Thoracic aorta (tissue), 2 donors: Measurements from ENCODE around the gene SLC16A7. TPM values are rescaled to one million over a fixed set of nuclear protein-coding genes. Genes with fewer than 3 reads are reported as not detected.

Experiments
- ATAC-seq: fragments of 150-250 bp; one replicate; pipeline ENCODE4 v1.8.0; 2017; ENCODE audit warnings: low read depth; ENCODE audit not compliant: insufficient number of reproducible peaks, low FRiP score
- DNase-seq: peaks from one replicate; pipeline ENCODE4 v3.0.0-alpha.2; 2020; ENCODE audit warnings: low spot score
- H3K27ac ChIP-seq, 2 donors: fragments of 200-600 bp; sonication (generic); 1 replicate in 1 of 2; 2 replicates in 1 of 2; pipeline ENCODE4 v1.5.1; 2016; ENCODE audit warnings: mild to moderate bottlenecking in 2 of 2, moderate library complexity in 2 of 2
- H3K27me3 ChIP-seq: fragments of 200-600 bp; sonication (generic); replicated peaks from 2 replicates; pipeline ENCODE4 v1.6.0; 2016; ENCODE audit warnings: mild to moderate bottlenecking; ENCODE audit not compliant: insufficient read depth
- H3K36me3 ChIP-seq: fragments of 200-600 bp; sonication (generic); one replicate; pipeline ENCODE4 v1.5.1; 2016
- H3K4me1 ChIP-seq, 2 donors: fragments of 200-600 bp; sonication (generic); 1 replicate in 1 of 2; 2 replicates in 1 of 2; pipeline versions ENCODE4 v1.5.1 to v1.6.0; 2016; ENCODE audit warnings: low read depth in 2 of 2, mild to moderate bottlenecking in 1 of 2; ENCODE audit not compliant: control insufficient read depth in 1 of 2
- H3K4me3 ChIP-seq: fragments of 200-600 bp; sonication (generic); 2 replicates; pipeline ENCODE4 v1.5.1; 2016; ENCODE audit warnings: mild to moderate bottlenecking
- H3K9me3 ChIP-seq: fragments of 200-600 bp; sonication (generic); 2 replicates; pipeline ENCODE4 v1.5.1; 2016
- total RNA-seq, 2 donors: library from RNA; depleted of rRNA; stranded (reverse); fragments of >200 nt; gene quantifications; one replicate each; pipeline versions ENCODE4 v1.1.0 to v1.2.3, GENCODE V29; 2016
- TF ChIP-seq, protein P1 (sequence below): fragments of 200-600 bp; sonication (generic); IDR thresholded peaks from one replicate; pipeline ENCODE4 v1.5.1; 2019; ENCODE audit warnings: antibody characterized with exemption

The SLC16A7 gene
- total RNA-seq, 2 donors from 2014 or later, result 44.9 to 175 TPM

- DNase-seq (no peak), ATAC-seq (no peak)
- TF ChIP-seq, protein P1, sequence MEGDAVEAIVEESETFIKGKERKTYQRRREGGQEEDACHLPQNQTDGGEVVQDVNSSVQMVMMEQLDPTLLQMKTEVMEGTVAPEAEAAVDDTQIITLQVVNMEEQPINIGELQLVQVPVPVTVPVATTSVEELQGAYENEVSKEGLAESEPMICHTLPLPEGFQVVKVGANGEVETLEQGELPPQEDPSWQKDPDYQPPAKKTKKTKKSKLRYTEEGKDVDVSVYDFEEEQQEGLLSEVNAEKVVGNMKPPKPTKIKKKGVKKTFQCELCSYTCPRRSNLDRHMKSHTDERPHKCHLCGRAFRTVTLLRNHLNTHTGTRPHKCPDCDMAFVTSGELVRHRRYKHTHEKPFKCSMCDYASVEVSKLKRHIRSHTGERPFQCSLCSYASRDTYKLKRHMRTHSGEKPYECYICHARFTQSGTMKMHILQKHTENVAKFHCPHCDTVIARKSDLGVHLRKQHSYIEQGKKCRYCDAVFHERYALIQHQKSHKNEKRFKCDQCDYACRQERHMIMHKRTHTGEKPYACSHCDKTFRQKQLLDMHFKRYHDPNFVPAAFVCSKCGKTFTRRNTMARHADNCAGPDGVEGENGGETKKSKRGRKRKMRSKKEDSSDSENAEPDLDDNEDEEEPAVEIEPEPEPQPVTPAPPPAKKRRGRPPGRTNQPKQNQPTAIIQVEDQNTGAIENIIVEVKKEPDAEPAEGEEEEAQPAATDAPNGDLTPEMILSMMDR, result no peak
- Histone ChIP-seq H3K27me3 (no peaks in the 10 kb centered on the region), H3K4me1 (no peaks in the 10 kb centered on the region), H3K4me3 (no peak overlapping the region), H3K36me3 (no peaks in the 10 kb centered on the region), H3K9me3 (no peaks in the 10 kb centered on the region), H3K27ac (no peak overlapping the region)
Measured at GRCh38 chr12:59787610-59788009, 191.8 kb downstream of the SLC16A7 start.

DNA sequence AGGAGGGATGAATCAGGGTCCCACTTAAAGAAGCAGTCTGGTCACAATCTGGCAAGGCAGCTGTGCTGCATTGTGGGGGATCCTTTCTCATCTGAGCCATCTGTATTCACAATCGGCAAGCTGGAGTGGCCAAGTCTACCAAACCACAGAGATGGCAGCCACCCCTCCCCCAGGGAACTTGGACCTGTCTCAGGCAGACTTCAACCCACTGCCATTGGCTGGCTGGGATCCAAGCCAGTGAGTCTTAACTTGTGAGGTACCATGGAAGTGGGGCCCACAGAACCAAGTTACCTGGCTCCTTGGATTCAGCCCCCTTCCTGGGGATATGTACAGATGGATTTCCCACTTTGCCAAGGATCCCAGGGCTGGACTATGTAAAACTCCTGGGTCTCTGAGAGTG lies 196.8 kb downstream of the SLC16A7 start:
- TF ChIP-seq, protein P1, result no peak
- no peak overlapping the region for H3K4me3 ChIP-seq
- no peaks in the 10 kb centered on the region for H3K4me1 ChIP-seq
- H3K36me3 ChIP-seq, result no peaks in the 10 kb centered on the region
- H3K9me3 ChIP-seq, result no peaks in the 10 kb centered on the region
- H3K27ac ChIP-seq, result no peak overlapping the region
- no peaks in the 10 kb centered on the region for H3K27me3 ChIP-seq
- DNase-seq (no peak), ATAC-seq (no peak)

GRCh38 chr12:59803735-59804134 lies 207.9 kb downstream of the SLC16A7 start:
- TF ChIP-seq, protein P1, result no peak
- Histone ChIP-seq H3K36me3 (no peaks in the 10 kb centered on the region), H3K4me3 (peak overlapping the region; percentile 59), H3K27me3 (no peaks in the 10 kb centered on the region), H3K27ac (peak overlapping the region; percentile 46 to 50), H3K4me1 (peaks cover 4 to 6% of the 10 kb centered on the region in 2 donors), H3K9me3 (no peaks in the 10 kb centered on the region)
- DNase-seq (no peak), ATAC-seq (no peak)

GRCh38 chr12:59808317-59808910 lies 212.6 kb downstream of the SLC16A7 start:
- Histone ChIP-seq H3K4me1 (peaks cover 2 to 6% of the 10 kb centered on the region in 2 donors), H3K27me3 (no peaks in the 10 kb centered on the region), H3K9me3 (no peaks in the 10 kb centered on the region), H3K27ac (no peak overlapping the region), H3K4me3 (no peak overlapping the region), H3K36me3 (no peaks in the 10 kb centered on the region)
- ATAC-seq (peak; percentile 76), DNase-seq (no peak)
- TF ChIP-seq, protein P1, result peak; percentile 78

DNA sequence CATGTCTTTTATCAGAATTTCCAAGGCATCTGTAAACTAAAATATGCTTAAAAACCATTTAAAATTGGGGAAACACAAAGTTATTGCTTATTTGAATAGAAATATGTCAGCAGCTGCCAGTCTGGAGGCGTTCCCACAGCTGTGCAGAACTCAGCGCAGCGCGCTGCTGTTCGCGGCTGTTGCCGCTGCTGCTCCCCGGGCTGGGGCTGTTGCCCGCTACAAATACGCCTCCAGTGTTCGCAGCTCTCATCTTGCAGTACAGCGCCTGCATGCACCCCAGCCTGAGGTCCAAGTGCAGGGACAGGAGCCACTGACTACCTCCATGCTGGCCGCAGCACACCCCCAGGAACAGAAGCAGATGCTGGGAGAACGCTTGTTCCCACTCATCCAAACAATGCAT lies 216.2 kb downstream of the SLC16A7 start:
- no peak overlapping the region for H3K27ac ChIP-seq
- H3K36me3 ChIP-seq, result no peaks in the 10 kb centered on the region
- H3K9me3 ChIP-seq, result no peaks in the 10 kb centered on the region
- ATAC-seq (no peak), DNase-seq (no peak)
- no peak overlapping the region for H3K4me3 ChIP-seq
- H3K27me3 ChIP-seq, result no peaks in the 10 kb centered on the region
- TF ChIP-seq, protein P1, result no peak
- no peaks in the 10 kb centered on the region for H3K4me1 ChIP-seq
